Left colon (tissue), 2 donors: Measurements from ENCODE around the gene FMN1. TPM values are rescaled to one million over a fixed set of nuclear protein-coding genes. Genes with fewer than 3 reads are reported as not detected.

Experiments
- ATAC-seq: fragments of 200-7000 bp; cut with Tn5 transposase; one replicate; pipeline ENCODE4 v1.9.1; 2020; ENCODE audit warnings: mild to moderate bottlenecking, moderate library complexity
- DNase-seq, 2 donors: peaks; one replicate each; pipeline ENCODE4 v3.0.0-alpha.2; 2020
- intact Hi-C, 2 donors: fragments of 100-400 bp; cut with DNase I in 1 of 2; cut with micrococcal nuclease in 1 of 2; formaldehyde crosslinking; loops; one replicate each; pipeline versions ENCODE4 v1.11.2 to v1.14.0; 2022; cut with DNase I, micrococcal nuclease
- total RNA-seq, 2 donors: library from RNA; stranded (reverse); fragmentation: NEBNext Ultra II Directional; extraction: Animal tissue kit (Norgen Biotek cat#: 25700); gene quantifications; one replicate each; pipeline ENCODE4 v1.2.1, GENCODE V29; 2021
- donor health status: DM: no; HTN: no; CAD: no.
- donor health status: DM: yes; HTN: yes; CAD: no.

Gene FMN1
- total RNA-seq, 2 donors from 2014 or later = 36.2 to 48.3 TPM

DNA sequence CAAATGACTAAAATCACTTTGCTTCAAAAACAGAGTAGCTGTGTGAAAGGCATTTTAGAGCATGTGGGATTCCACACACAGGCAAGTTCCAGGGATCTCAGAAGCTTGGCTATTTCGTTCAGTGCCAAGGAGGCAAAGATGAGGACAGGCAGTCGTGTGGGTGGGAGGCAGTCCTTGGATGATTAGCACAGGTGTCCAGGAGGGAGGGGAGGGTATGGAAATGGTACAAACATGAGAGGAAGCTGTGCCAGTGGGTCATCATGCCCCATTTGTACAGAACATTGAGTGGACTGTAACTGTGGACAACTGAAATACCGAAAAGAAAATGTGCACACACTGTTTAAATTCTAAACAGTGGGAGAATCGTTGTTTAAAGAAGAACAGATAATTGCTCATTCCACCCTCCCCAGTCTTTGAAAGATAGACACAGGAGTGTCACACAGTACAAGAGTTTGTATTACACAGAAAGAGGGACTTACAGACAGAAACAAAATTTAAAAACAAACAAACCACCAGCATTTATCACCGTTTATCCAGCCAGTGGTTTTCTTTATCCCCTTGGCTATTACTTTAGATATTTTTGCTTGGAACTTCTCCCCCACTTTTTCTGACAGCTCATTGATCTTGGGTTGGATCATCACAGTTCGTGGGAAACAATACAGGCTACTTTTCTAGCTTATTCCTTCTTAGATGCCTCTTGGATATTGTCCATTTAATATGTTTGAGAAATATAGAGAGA, 353.8 kb downstream of the FMN1 start:
- ATAC-seq (no peak), DNase-seq (no peak)
- intact Hi-C loops = no loop called here

DNA sequence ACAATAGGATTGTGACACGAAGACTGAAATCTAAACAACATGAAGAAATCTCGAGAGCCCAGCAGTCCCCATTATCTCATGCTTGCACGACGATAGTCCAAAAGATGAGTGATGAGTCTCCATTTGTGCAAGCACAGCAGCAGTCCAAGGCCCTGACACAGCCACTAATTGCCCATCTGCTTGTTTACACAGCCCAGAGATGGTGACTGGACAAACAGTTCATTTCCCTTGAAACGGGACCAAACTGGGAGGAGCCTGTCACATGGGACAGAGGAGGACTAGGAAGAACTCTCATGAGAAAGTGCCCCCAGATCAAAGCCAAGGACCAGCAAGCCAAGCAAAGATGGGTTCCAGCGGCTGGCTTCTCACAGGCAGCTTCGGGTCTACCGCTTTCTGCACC, 355.7 kb downstream of the FMN1 start:
- intact Hi-C loops = no loop called here
- ATAC-seq (peak; percentile 40), DNase-seq (peak in 1 of 2 donors; percentile 13)

DNA sequence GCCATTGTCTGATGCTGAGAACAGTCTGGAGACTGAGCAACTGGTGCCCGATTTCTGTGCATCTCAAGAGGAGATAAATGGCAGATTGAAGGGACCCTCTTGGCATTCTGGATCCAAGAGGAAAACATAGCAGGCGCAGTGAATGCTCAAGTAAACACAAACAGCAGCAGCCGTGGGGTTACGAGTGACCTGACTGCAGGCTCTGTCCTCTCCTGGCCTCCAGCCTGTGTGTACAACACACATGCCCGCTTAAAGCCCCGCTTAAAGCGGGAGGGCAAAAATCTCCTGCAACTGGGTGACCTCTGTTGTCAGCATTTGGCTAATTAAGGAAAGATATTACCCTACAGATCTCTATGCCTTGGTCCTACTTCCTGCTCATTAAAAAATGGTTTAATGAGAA, 356.2 kb downstream of the FMN1 start:
- DNase-seq (no peak), ATAC-seq (no peak)
- intact Hi-C loops = no loop called here

- intact Hi-C loops = no loop called here
- DNase-seq = no peak
- ATAC-seq = no peak
These were observed 356.6 kb downstream of the FMN1 start for GRCh38 chr15:32837935-32838334.

DNA sequence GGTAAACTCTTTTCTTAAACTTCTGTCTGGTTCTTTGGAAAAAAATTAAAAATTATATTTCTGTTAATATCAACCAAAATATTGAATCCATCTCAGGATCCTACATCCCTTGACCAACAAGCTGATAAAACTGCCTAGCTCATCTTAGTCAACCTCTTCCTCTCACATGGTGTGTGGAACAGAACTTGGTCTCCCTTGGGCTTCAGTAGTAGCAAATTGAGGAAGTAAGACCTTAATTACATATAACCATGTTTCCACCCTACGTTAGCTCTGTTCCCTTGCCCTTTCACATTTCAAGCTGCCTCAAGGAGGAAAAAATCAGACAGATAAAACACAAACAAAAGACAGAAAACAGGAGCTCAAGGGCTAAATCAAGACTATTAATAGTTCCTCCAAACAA, 360.4 kb downstream of the FMN1 start:
- no peak for DNase-seq
- ATAC-seq = peak; percentile 57
- intact Hi-C loops = no loop called here

- ATAC-seq (no peak), DNase-seq (no peak)
- intact Hi-C loops = no loop called here
These were observed 361.1 kb downstream of the FMN1 start for GRCh38 chr15:32833379-32833821.

DNA sequence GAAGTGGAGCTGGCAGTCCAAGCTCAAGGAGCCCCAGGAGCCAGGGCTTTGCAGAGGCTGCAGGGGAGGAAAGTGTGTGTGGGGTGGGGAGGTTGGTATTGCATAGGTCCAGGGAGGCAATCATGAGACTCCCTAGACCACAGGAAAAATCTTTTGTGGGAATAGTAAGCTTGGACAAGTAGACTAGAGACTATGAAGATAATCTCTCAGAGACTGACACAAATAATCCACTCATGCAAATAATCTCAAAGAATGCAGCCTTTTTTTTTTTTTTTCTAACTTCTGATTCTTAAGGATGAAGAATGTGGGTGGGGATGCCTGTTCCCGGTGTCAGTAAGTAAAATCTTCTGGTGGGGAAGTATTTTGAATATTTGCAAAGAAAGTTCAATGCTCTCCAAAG, 363.0 kb downstream of the FMN1 start:
- no peak for ATAC-seq
- DNase-seq = no peak
- intact Hi-C loops = no loop called here

DNA sequence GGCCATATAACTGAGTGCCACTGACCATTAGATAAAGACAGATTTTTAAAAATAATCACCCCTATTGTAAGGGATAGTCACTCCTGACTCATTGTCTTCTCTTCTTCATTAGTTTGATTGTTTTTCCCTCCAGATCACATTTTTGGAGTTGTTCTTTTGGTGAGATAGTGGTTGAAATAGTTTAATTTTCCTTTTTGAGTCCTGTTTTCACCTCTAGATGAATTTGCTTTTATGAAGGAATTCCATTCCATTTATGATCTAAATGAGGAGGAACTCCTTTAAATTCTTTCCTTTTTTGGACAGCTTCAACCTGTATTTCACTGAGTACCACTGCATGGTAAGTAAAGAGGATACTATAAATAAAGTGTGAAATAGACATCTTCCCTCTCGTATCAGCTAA, 364.3 kb downstream of the FMN1 start:
- ATAC-seq = no peak
- DNase-seq = no peak
- intact Hi-C loops = no loop called here

DNA sequence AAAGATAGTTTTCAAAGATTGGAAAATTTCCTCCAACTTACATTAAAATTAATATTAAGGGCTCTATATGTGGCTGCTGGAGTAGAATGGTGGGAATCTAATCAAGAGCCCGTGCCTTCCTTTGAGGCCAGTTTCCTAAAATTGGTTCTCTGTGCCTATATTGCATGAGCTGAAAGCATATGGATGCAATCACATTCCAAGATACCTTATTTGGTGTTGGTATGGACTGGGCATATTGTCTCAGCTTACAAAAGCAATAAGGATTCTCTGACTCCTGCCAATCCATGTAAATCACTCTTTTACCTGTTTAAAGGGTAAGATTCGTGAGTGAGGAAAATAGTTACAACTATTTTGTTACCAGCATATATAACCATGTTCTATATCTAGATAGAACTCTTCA, 365.1 kb downstream of the FMN1 start:
- intact Hi-C loops = no loop called here
- no peak for DNase-seq
- no peak for ATAC-seq

DNA sequence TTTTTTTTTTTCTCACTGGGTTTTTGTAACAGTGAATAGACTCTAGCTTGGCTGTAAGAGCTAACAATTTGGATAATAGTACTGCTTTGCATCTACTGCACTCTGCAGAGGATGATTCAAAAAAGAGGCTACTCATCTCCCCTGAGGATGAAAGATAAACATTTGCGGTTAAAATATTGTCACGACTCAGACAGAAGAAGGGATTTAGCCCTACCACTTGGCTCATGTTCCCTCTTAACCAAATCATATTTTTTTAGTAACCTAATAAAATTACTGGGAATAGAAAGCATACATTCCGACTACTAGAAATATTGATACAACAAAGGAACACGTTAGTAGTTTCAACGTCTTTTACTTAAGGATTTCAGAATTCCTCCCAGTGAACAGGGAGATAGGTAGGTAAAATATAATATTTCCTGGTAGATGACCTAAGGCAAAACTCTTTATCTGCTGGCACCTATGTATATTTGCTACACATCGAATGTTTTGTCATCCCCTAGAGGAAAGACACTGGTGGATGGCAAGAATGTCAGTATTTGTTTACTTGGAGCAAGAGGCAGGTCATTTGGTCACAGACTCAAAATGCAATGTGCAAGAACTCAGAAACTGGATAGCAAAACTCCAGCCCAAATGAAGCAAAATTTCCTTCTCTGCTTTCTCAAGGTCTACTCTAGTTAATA, 365.9 kb downstream of the FMN1 start:
- intact Hi-C loops = no loop called here
- DNase-seq (no peak), ATAC-seq (no peak)

DNA sequence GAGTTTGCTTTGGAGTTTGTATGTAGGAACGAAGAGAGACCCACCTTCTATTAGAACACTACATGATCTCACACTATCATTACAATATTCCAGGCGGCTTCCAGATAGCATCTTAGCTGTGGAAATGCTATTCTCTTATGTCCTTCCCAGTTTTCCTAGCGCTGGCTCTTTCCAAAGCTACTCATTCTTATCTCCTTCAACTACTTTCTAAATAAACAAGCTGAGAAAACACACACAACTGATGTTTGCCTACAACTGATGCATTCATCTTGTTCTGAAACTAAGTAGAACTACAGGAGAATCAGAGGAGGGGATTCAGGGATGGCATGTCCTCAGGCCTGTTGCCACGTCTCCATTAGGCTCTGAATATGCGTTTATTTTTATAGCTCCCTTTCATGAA, 367.8 kb downstream of the FMN1 start:
- ATAC-seq (no peak), DNase-seq (no peak)
- intact Hi-C loops = no loop called here

- ATAC-seq (no peak), DNase-seq (no peak)
- intact Hi-C loops = no loop called here
These were observed 369.3 kb downstream of the FMN1 start for GRCh38 chr15:32825219-32825618.

DNA sequence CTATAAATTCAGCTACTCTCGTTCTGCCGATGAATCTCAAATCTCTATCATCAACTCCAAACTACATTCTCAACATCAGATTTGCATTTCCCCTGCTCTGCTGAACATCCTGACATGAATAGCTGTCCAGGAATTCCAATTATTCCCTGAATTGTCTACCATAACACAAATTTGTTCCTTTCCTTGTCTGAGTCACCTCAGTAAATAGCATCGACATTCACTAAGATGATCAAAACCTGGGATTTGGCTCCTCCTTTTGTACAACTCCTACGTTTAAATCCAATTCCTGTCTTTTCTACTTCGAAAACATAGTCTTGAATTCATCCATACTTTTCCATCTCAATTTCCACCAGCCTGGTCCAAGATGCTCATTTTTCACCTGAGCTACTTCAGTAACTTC, 369.7 kb downstream of the FMN1 start:
- ATAC-seq (no peak), DNase-seq (no peak)
- intact Hi-C loops = no loop called here

GRCh38 chr15:32823750-32824149, 370.8 kb downstream of the FMN1 start:
- ATAC-seq (no peak), DNase-seq (no peak)
- intact Hi-C loops = no loop called here

DNA sequence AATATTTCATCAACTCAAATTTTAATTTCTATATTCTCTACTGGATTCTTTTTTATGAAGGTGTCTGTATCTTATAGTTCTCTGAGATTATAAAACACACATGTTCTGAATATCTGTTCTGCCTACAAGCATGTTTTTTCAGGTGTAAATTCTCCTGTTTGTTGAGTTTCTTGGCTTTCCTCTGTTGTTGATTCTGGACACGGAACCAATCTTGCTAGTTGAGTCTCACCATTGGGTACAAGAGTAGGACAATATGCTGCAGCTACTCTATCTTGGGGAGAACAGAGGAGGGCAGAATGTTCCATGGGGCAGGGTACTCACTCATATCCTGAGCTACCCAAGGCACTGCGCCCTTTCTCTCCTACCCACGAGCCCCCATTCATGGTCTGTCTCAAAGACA, 371.8 kb downstream of the FMN1 start:
- intact Hi-C loops = no loop called here
- DNase-seq = no peak
- ATAC-seq = no peak

GRCh38 chr15:32819448-32819847, 375.1 kb downstream of the FMN1 start:
- ATAC-seq (no peak), DNase-seq (no peak)
- intact Hi-C loops = no loop called here

DNA sequence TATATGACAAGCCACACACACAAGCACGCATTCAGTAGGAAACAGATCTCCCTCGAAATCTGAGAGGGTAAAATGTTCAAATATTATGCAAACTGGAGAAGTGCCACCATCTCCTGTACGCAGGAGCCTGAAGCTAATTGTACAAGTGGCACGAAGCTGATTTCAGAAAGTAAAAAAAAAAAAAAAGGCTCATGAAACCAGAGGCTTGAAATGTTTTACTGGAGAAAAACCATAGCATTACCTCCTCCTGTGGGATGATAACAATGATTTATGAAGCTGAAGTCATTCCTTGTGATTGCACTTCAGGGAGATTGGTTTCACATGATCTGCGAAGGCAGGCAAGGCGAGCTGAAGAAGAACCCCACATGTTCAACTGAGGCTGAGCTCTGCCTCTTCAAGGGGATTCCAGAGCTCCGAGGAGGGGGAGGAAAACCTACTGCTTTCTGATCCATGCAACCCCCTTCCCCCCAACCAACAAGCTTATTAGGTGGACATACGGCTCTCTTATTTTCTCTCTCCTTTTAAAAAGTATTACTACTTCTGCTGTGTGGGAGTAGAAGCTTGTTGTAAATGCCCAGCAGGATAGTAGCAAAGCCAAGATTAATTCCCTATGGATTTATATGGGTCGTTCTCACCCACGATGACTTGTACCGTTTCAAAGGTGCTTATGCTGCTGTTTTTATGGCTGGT, 375.6 kb downstream of the FMN1 start:
- intact Hi-C loops = no loop called here
- DNase-seq (no peak), ATAC-seq (no peak)

GRCh38 chr15:32817577-32817976, 376.9 kb downstream of the FMN1 start:
- intact Hi-C loops = no loop called here
- ATAC-seq (no peak), DNase-seq (no peak)

- intact Hi-C loops = no loop called here
- ATAC-seq (no peak), DNase-seq (no peak)
These were observed 387.2 kb downstream of the FMN1 start for GRCh38 chr15:32807331-32807730.

GRCh38 chr15:32803631-32804030, 390.9 kb downstream of the FMN1 start:
- ATAC-seq (no peak), DNase-seq (no peak)
- intact Hi-C loops = no loop called here
